Daoy (cell line): ENCODE measurements around the gene YIPF3. TPM values are rescaled to one million over a fixed set of nuclear protein-coding genes. Genes with fewer than 3 reads are reported as not detected.
"Not testable (repeated sequence)": the region's sequence is repeated elsewhere in the genome, so short reads cannot be mapped to it uniquely, and the experiment has no call there.

Experiments
- DNase-seq: peaks from one replicate; pipeline ENCODE4 v3.0.0-alpha.2; 2015; ENCODE audit warnings: low read depth
- total RNA-seq: library from RNA; depleted of rRNA; stranded (reverse); fragments of >200 nt; shearing (Covaris generic); gene quantifications from 2 replicates; pipeline ENCODE4 v1.2.3, GENCODE V29; 2014; rRNA removed

Gene YIPF3
- total RNA-seq = 127 and 129 TPM in 2 replicates

- DNase-seq = peak; percentile 98
Measured at GRCh38 chr6:43516697-43517504, at the start of gene YIPF3, which contains the start of gene POLR1C. Gene YIPF3 (minus strand): TSS chr6:43516926. CDS start chr6:43516807, 119 bp downstream. Gene POLR1C (plus strand): TSS chr6:43517089. CDS start chr6:43517110, 21 bp downstream.

DNA sequence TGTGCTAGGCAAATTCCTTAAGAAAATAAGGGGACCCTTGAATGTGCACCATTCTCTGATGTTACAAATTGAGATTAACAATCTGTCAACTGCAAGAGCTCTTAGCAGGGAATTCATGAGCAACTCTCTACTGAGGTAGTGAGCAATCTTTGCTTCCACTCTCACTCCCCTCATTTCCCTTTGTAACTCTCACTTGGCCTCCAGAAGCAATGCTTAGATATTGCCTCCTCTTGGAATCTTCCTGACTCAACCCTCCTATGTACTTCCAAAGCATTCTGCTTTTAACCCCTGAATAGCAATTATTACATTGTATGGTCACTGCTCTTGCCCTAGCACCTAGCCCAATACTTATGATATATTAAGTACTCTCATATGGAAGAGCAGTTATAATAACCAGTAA is 42.6 kb upstream of the YIPF3 start:
- no peak for DNase-seq

DNA sequence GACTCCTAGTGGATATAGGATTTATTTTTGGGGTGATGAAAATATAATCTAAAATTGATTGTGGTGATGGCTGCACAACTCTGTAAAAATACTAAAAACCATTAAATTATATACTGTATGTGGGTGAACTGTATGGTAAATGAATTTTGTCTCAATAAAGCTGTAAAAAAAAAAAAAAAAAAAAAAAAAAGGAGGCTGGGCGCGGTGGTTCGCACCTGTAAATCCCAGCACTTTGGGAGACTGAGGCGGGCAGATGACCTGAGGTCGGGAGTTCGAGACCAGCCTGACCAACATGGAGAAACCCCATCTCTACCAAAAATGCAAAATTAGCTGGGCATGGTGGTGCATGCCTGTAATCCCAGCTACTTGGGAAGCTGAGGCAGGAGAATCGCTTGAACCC is 40.9 kb upstream of the YIPF3 start:
- not testable (repeated sequence) for DNase-seq

DNA sequence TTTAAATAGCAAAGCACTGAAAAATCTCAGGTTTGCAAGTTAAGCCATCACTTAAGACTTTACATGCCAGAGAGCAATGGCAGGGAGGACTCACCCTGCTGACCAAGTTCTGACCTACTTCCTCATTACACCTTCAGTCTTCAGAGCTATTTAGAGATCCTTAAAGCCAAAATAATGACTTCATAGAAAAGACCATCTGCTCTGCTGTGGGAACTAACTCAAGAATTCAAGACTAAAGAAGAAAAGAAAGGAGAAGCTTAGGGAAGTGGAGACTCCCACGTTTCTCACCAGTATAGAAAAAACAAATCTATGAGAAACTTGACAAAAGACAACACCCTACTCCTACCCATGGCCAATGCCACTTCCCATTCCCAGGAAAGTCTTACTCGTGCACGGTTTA is 30.5 kb upstream of the YIPF3 start:
- no peak for DNase-seq

- DNase-seq = no peak
Measured at GRCh38 chr6:43544461-43544860, 27.7 kb upstream of the YIPF3 start.

GRCh38 chr6:43541774-43542471 is 25.2 kb upstream of the YIPF3 start:
- DNase-seq = no peak

DNA sequence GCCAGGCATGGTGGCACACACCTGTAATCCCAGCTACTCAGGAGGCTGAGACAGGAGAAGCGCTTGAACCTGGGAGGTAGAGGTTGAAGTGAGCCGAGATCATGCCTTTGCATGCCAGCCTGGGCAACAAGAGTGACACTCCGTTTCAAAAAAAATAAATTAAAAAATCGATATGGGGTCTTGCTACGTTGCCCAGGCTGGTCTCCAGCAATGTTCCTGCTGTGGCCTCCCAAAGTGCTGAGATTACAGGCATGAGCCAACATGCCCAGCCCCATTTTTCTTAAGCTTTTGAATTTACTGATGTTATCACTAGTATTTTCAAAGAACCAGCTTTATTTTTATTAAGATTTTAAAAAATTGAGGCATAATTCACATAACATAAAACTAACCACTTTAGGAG is 23.8 kb upstream of the YIPF3 start:
- DNase-seq = no peak

DNA sequence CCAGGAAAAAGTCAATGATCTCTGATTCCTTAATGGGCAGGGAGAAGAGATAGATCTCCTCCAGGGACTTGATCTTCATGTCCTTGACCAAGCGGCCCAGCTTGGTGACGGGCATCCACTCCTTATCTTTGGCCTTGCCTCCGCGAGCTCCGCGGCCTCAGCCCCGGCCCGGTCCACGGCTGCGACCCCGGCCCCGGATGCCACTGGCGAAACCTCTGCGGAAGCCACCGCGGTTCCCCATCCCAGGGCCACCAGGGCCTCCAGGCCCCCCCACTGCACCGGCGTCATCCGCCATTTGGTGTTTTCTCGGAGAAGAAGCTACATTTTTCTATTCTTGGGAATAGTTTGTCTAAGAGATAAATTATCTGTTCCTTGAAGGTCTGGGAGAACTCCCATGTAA is 22.7 kb upstream of the YIPF3 start:
- not testable (repeated sequence) for DNase-seq

GRCh38 chr6:43538986-43539385 is 22.3 kb upstream of the YIPF3 start:
- not testable (repeated sequence) for DNase-seq

- DNase-seq = no peak
Measured at GRCh38 chr6:43532201-43532600, 15.5 kb upstream of the YIPF3 start.

- no peak for DNase-seq
Measured at GRCh38 chr6:43524483-43524961, 7.8 kb upstream of the YIPF3 start.

- no peak for DNase-seq
Measured at GRCh38 chr6:43523284-43523683, 6.6 kb upstream of the YIPF3 start.

GRCh38 chr6:43522547-43523261 is 6.0 kb upstream of the YIPF3 start:
- DNase-seq = no peak

GRCh38 chr6:43521836-43522235 is 5.1 kb upstream of the YIPF3 start:
- DNase-seq = no peak

GRCh38 chr6:43520097-43520496 is 3.4 kb upstream of the YIPF3 start:
- no peak for DNase-seq

- DNase-seq = no peak
Measured at GRCh38 chr6:43517505-43518357, 1.0 kb upstream of the YIPF3 start.

- DNase-seq = no peak
Measured at GRCh38 chr6:43516367-43516696, 394 bp downstream of the YIPF3 start.

GRCh38 chr6:43515808-43516207 is 918 bp downstream of the YIPF3 start:
- no peak for DNase-seq

GRCh38 chr6:43511824-43512415 is 4.8 kb downstream of the YIPF3 start:
- no peak for DNase-seq

- no peak for DNase-seq
Measured at GRCh38 chr6:43510827-43511163, 5.9 kb downstream of the YIPF3 start.
